GM12891 (cell line): ENCODE data around the gene IL1F10.

ENCODE experiments used
- PAX5 ChIP-seq: IDR thresholded peaks from 2 replicates; pipeline ENCODE4 v1.6.1; 2011; ENCODE audit warnings: low read length, moderate library complexity, mild to moderate bottlenecking; ENCODE audit not compliant: insufficient read depth, severe bottlenecking
- POLR2A ChIP-seq: IDR thresholded peaks from 2 replicates; pipeline ENCODE4 v1.6.1; 2011; ENCODE audit warnings: low read depth, low read length, control low read depth
- POLR2AphosphoS5 ChIP-seq: IDR thresholded peaks from 2 replicates; pipeline ENCODE4 v1.6.1; 2011; ENCODE audit warnings: low read depth, low read length, control low read depth
- POU2F2 ChIP-seq: IDR thresholded peaks from 2 replicates; pipeline ENCODE4 v1.6.1; 2011; ENCODE audit warnings: low read depth, mild to moderate bottlenecking, control low read depth, low read length, moderate library complexity
- SPI1 ChIP-seq: IDR thresholded peaks from 2 replicates; pipeline ENCODE4 v1.6.1; 2011; ENCODE audit warnings: low read depth, low read length, control low read depth
- TAF1 ChIP-seq: IDR thresholded peaks from 2 replicates; pipeline ENCODE4 v1.6.1; 2011; ENCODE audit warnings: low read depth, low read length, control low read depth

DNA sequence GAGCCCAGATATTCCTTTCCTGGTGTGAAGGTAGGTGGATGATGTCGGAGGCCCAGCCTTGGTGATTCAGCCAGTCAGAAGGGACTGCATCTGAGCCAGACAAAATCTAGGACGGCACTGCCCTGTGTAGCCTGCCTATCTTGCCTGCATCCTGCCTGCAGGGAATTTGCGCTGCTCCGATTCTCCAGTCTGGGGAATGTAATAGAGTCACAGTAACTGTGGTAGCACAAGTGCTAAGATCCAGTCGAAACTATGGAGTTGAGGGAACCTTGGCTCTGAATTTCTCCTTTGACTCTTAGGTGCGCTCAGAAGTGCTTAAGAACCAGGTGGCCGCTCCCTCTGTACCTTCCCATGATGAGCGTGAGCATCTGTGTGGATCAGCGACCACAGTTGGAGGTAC lies 31.0 kb upstream of the IL1F10 start:
- TF ChIP-seq TAF1 (no peak), POLR2AphosphoS5 (no peak), POLR2A (no peak), PAX5 (no peak), SPI1 (no peak), POU2F2 (no peak)
